Activated naive CD8-positive, alpha-beta T cell (primary cell): ENCODE results near the gene EYS.

Experiments used
- H3K27ac Mint-ChIP-seq: one replicate; pipeline ENCODE4 v1.8.0; 2021; ENCODE audit warnings: mixed read lengths
- H3K27me3 Mint-ChIP-seq: one replicate; pipeline ENCODE4 v1.8.0; 2021; ENCODE audit warnings: mixed read lengths
- H3K36me3 Mint-ChIP-seq: one replicate; pipeline ENCODE4 v1.8.0; 2021; ENCODE audit warnings: mixed read lengths
- H3K4me1 Mint-ChIP-seq: one replicate; pipeline ENCODE4 v1.8.0; 2021; ENCODE audit warnings: low read depth, mixed read lengths
- H3K4me3 Mint-ChIP-seq: one replicate; pipeline ENCODE4 v1.8.0; 2021; ENCODE audit warnings: mild to moderate bottlenecking, mixed read lengths
- H3K9me3 Mint-ChIP-seq: one replicate; pipeline ENCODE4 v1.8.0; 2021; ENCODE audit warnings: low read depth, mixed read lengths

The EYS gene

DNA sequence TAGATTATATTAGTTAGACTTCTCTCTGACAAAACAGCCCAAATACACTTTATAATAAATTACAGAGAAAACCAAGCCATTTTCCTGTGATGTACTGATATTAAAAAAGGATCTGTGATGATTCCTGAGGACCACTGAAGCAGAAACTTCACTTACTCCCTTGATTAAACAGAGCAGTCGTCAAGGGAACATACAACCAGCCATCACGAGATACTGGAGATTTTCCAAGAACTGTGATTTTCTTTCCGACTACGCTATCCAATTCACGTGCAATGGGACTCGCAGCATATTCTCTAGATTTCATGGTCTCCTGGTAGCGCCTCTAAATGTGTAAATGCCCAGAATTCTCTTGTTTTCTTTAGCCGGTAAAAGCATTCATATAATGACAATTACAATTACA lies 1694.0 kb downstream of the EYS start:
- no peak overlapping the region for H3K4me3 Mint-ChIP-seq
- no peaks in the 10 kb centered on the region for H3K36me3 Mint-ChIP-seq

GRCh38 chr6:64012351-64013001 lies 1694.5 kb downstream of the EYS start:
- no peak overlapping the region for H3K4me3 Mint-ChIP-seq
- H3K27ac Mint-ChIP-seq, result no peak overlapping the region
- no peaks in the 10 kb centered on the region for H3K36me3 Mint-ChIP-seq
- H3K27me3 Mint-ChIP-seq, result no peaks in the 10 kb centered on the region
- H3K4me1 Mint-ChIP-seq, result no peaks in the 10 kb centered on the region
- peaks cover 8% of the 10 kb centered on the region for H3K9me3 Mint-ChIP-seq

More for the DNA sequence above, 1694.0 kb downstream of the EYS start:
- Mint-ChIP-seq H3K4me1 (no peaks in the 10 kb centered on the region), H3K9me3 (peaks cover 5% of the 10 kb centered on the region), H3K27ac (no peak overlapping the region), H3K27me3 (no peaks in the 10 kb centered on the region)

GRCh38 chr6:64010666-64011065 lies 1696.4 kb downstream of the EYS start:
- Mint-ChIP-seq H3K27me3 (no peaks in the 10 kb centered on the region), H3K27ac (no peak overlapping the region), H3K4me1 (no peaks in the 10 kb centered on the region), H3K36me3 (no peaks in the 10 kb centered on the region), H3K4me3 (no peak overlapping the region), H3K9me3 (peaks cover 10% of the 10 kb centered on the region)

- no peaks in the 10 kb centered on the region for H3K36me3 Mint-ChIP-seq
- H3K4me1 Mint-ChIP-seq, result no peaks in the 10 kb centered on the region
- no peak overlapping the region for H3K27ac Mint-ChIP-seq
Observed at GRCh38 chr6:64010010-64010409, 1697.0 kb downstream of the EYS start.

GRCh38 chr6:64006246-64006645 lies 1700.8 kb downstream of the EYS start:
- Mint-ChIP-seq H3K4me1 (no peaks in the 10 kb centered on the region), H3K27me3 (no peaks in the 10 kb centered on the region), H3K27ac (no peak overlapping the region), H3K9me3 (peaks cover 19% of the 10 kb centered on the region), H3K4me3 (no peak overlapping the region), H3K36me3 (no peaks in the 10 kb centered on the region)

More at GRCh38 chr6:64010010-64010409, 1697.0 kb downstream of the EYS start:
- Mint-ChIP-seq H3K27me3 (no peaks in the 10 kb centered on the region), H3K4me3 (no peak overlapping the region), H3K9me3 (peaks cover 10% of the 10 kb centered on the region)

DNA sequence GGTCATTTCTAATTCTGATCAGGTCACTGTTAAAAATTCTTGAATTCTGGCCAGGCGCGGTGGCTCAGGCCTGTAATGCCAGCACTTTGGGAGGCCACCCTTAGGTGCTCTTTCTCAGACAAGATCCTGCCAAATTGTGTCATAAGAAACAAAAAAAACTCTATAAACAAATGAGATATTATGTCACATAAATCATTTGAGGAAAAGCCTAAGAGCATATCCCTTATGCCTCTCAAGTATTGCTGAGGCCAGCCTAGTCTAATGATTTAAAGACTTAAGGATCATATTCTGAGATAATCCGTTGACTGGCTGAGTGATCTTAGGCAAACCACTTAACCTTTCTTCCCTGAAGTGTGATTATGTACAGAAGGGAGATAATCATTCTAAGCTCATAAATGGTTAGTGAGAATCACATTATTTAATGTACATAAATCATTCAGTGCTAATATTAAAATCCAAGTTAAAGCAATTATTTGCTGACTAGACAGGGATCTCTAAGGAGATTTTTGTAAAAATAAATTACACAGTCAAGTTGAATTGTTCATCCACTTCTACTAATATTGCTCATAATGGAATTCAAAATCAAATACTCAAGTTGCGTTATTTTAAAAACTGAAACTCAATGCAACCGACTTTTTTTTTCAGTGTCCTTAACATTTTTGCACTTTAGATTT lies 1706.1 kb downstream of the EYS start:
- Mint-ChIP-seq H3K4me3 (no peak overlapping the region), H3K27ac (no peak overlapping the region), H3K9me3 (peaks cover 9% of the 10 kb centered on the region), H3K36me3 (no peaks in the 10 kb centered on the region), H3K4me1 (no peaks in the 10 kb centered on the region), H3K27me3 (no peaks in the 10 kb centered on the region)

DNA sequence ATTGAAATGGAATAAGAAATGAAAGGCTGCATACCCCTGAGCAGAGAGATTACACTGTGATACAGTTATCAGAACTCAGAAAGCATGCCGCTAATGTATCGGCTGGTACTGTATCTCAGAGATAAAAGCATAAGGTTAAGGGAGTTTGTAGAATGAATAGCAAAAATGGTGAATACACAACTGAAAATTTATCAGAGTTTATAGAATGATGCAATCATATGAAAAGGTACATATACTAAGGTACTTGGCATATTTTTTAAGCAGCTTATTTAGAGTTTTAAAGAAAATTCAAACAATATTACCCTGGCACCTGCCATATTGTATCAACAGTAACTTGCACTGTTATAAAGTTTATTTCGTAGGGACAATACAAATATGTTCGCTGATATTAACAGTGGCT lies 1707.4 kb downstream of the EYS start:
- Mint-ChIP-seq H3K4me1 (no peaks in the 10 kb centered on the region), H3K27ac (no peak overlapping the region), H3K27me3 (no peaks in the 10 kb centered on the region), H3K36me3 (no peaks in the 10 kb centered on the region), H3K9me3 (peaks cover 7% of the 10 kb centered on the region), H3K4me3 (no peak overlapping the region)

GRCh38 chr6:63998991-63999390 lies 1708.0 kb downstream of the EYS start:
- Mint-ChIP-seq H3K9me3 (peaks cover 6% of the 10 kb centered on the region), H3K4me1 (no peaks in the 10 kb centered on the region), H3K36me3 (no peaks in the 10 kb centered on the region), H3K27ac (no peak overlapping the region), H3K27me3 (no peaks in the 10 kb centered on the region), H3K4me3 (no peak overlapping the region)

- H3K36me3 Mint-ChIP-seq, result no peaks in the 10 kb centered on the region
- no peak overlapping the region for H3K27ac Mint-ChIP-seq
- H3K27me3 Mint-ChIP-seq, result no peaks in the 10 kb centered on the region
- H3K4me1 Mint-ChIP-seq, result no peaks in the 10 kb centered on the region
- H3K4me3 Mint-ChIP-seq, result no peak overlapping the region
- H3K9me3 Mint-ChIP-seq, result no peaks in the 10 kb centered on the region
Observed at GRCh38 chr6:63997734-63998133, 1709.3 kb downstream of the EYS start.

DNA sequence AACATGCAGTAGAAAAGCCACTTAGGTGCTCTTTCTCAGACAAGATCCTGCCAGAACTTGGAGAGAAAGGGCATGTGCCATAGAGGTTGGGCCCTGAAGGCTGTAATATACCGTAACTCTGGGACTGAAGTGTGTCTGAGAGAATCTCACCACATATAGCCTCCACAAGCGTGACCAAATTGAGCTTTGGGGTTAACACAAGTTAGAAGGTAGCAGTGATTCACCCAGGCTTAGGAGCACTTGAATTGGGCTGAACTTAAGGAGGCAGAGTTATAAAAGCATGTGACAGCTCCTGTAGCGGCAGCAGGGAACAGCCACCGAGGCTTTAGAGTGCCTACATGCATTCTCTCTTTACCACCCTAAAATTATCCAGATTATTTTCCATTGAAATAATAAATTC lies 1709.8 kb downstream of the EYS start:
- Mint-ChIP-seq H3K4me1 (no peaks in the 10 kb centered on the region), H3K27me3 (no peaks in the 10 kb centered on the region), H3K36me3 (no peaks in the 10 kb centered on the region), H3K27ac (no peak overlapping the region), H3K9me3 (no peaks in the 10 kb centered on the region), H3K4me3 (no peak overlapping the region)

GRCh38 chr6:63985223-63985622 lies 1721.8 kb downstream of the EYS start:
- no peaks in the 10 kb centered on the region for H3K27me3 Mint-ChIP-seq
- no peaks in the 10 kb centered on the region for H3K9me3 Mint-ChIP-seq
- H3K4me1 Mint-ChIP-seq, result no peaks in the 10 kb centered on the region
- H3K4me3 Mint-ChIP-seq, result no peak overlapping the region
- H3K27ac Mint-ChIP-seq, result no peak overlapping the region
- no peaks in the 10 kb centered on the region for H3K36me3 Mint-ChIP-seq

DNA sequence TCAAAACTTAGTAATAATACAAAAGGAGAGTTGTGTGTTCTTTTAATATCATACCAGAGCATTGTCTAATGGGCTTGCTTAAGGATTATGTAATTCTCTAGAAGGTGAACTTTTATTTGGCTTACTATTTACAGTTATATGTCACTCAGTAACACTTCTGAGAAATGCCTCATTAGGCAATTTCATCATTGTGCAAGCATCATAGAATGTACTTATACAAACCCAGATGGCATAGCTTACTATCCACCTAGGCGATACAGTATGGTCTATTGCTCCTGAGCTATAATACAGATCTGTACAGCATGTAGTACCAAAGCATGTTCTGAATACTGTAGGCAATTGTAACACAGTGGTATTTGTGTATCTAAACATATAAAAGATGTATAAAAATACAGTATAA lies 1731.3 kb downstream of the EYS start:
- Mint-ChIP-seq H3K27me3 (no peaks in the 10 kb centered on the region), H3K4me3 (no peak overlapping the region), H3K9me3 (peaks cover 4% of the 10 kb centered on the region), H3K36me3 (no peaks in the 10 kb centered on the region), H3K4me1 (no peaks in the 10 kb centered on the region), H3K27ac (no peak overlapping the region)

GRCh38 chr6:63968650-63969049 lies 1738.4 kb downstream of the EYS start:
- H3K27ac Mint-ChIP-seq, result no peak overlapping the region

GRCh38 chr6:63964366-63964765 lies 1742.7 kb downstream of the EYS start:
- Mint-ChIP-seq H3K4me3 (no peak overlapping the region), H3K36me3 (no peaks in the 10 kb centered on the region), H3K27me3 (no peaks in the 10 kb centered on the region), H3K27ac (no peak overlapping the region), H3K9me3 (no peaks in the 10 kb centered on the region), H3K4me1 (no peaks in the 10 kb centered on the region)

More at GRCh38 chr6:63968650-63969049, 1738.4 kb downstream of the EYS start:
- H3K4me1 Mint-ChIP-seq, result no peaks in the 10 kb centered on the region
- no peaks in the 10 kb centered on the region for H3K36me3 Mint-ChIP-seq
- no peaks in the 10 kb centered on the region for H3K27me3 Mint-ChIP-seq
- no peak overlapping the region for H3K4me3 Mint-ChIP-seq
- no peaks in the 10 kb centered on the region for H3K9me3 Mint-ChIP-seq

GRCh38 chr6:63963769-63964315 lies 1743.2 kb downstream of the EYS start:
- Mint-ChIP-seq H3K9me3 (no peaks in the 10 kb centered on the region), H3K4me1 (no peaks in the 10 kb centered on the region), H3K27me3 (no peaks in the 10 kb centered on the region), H3K4me3 (no peak overlapping the region), H3K27ac (no peak overlapping the region), H3K36me3 (no peaks in the 10 kb centered on the region)
